Keratinocyte (primary cell): ENCODE results near the gene SIGLEC6. TPM values are rescaled to one million over a fixed set of nuclear protein-coding genes. Genes with fewer than 3 reads are reported as not detected.

ENCODE experiments used
- DNase-seq: peaks from one replicate; pipeline ENCODE4 v3.0.0-alpha.2; 2011; ENCODE audit warnings: low read depth, missing footprints, low spot score
- FAIRE-seq: peaks from 2 replicates; lab custom pipeline; 2011; peaks lifted over from hg19 to GRCh38; lab: Jason Lieb, UNC
- H2AFZ ChIP-seq: 2 replicates; pipeline ENCODE4 v1.6.0; 2012; ENCODE audit warnings: low read length, control low read depth, inconsistent platforms; ENCODE audit not compliant: control insufficient read depth
- H3K27ac ChIP-seq: 2 replicates; pipeline ENCODE4 v1.5.1; 2011; ENCODE audit warnings: low read length; ENCODE audit not compliant: control insufficient read depth, insufficient read depth
- H3K27me3 ChIP-seq: 3 replicates; pipeline ENCODE4 v1.6.0; 2011; ENCODE audit warnings: low read length; ENCODE audit not compliant: control insufficient read depth, insufficient read depth; ENCODE audit errors: extremely low read depth
- H3K36me3 ChIP-seq, 2 experiments: 2 replicates in 1 of 2; 3 replicates in 1 of 2; pipeline ENCODE4 v1.5.1; 2011; ENCODE audit warnings: low read length in 2 of 2, mild to moderate bottlenecking in 1 of 2; ENCODE audit not compliant: control insufficient read depth in 2 of 2, insufficient read depth in 2 of 2; ENCODE audit errors: extremely low read depth in 1 of 2
- H3K4me1 ChIP-seq: 3 replicates; pipeline ENCODE4 v1.5.1; 2011; ENCODE audit warnings: low read length; ENCODE audit not compliant: control insufficient read depth, insufficient read depth; ENCODE audit errors: extremely low read depth
- H3K4me2 ChIP-seq: 3 replicates; pipeline ENCODE4 v1.6.0; 2011; ENCODE audit warnings: low read depth, low read length; ENCODE audit not compliant: control insufficient read depth, insufficient read depth; ENCODE audit errors: extremely low read depth
- H3K4me3 ChIP-seq, 3 experiments: fragments of 200-600 bp in 1 of 3; sonication (generic) in 1 of 3; 2 replicates in 2 of 3; 3 replicates in 1 of 3; pipeline ENCODE4 v1.5.1; 2011 to 2016; ENCODE audit warnings: low read length in 3 of 3, mild to moderate bottlenecking in 3 of 3, control low read depth in 2 of 3, inconsistent platforms in 1 of 3, low read depth in 1 of 3, mixed read lengths in 1 of 3, mixed run types in 1 of 3, moderate library complexity in 1 of 3; ENCODE audit not compliant: control insufficient read depth in 2 of 3, insufficient read depth in 2 of 3; ENCODE audit errors: extremely low read depth in 1 of 3
- H3K79me2 ChIP-seq: 2 replicates; pipeline ENCODE4 v1.6.0; 2012; ENCODE audit warnings: low read length; ENCODE audit not compliant: control insufficient read depth, insufficient read depth
- H3K9ac ChIP-seq: 3 replicates; pipeline ENCODE4 v1.6.0; 2011; ENCODE audit warnings: low read length; ENCODE audit not compliant: control insufficient read depth, insufficient read depth; ENCODE audit errors: extremely low read depth
- H3K9me1 ChIP-seq: 3 replicates; pipeline ENCODE4 v1.6.0; 2011; ENCODE audit warnings: low read length; ENCODE audit not compliant: control insufficient read depth, insufficient read depth; ENCODE audit errors: extremely low read depth
- H3K9me3 ChIP-seq: 2 replicates; pipeline ENCODE4 v1.5.1; 2012; ENCODE audit warnings: low read depth, low read length; ENCODE audit not compliant: control insufficient read depth
- H4K20me1 ChIP-seq: 3 replicates; pipeline ENCODE4 v1.6.0; 2011; ENCODE audit warnings: low read length; ENCODE audit not compliant: control insufficient read depth, insufficient read depth; ENCODE audit errors: extremely low read depth
- EZH2 ChIP-seq: IDR thresholded peaks from one replicate; pipeline ENCODE4 v1.6.1; 2012; ENCODE audit warnings: inconsistent platforms, mild to moderate bottlenecking, low read length, moderate library complexity
- dilution Hi-C: fragments of 300-500 bp; cut with MboI; formaldehyde crosslinking; loops from one replicate; pipeline ENCODE4 v1.7.0; 2020; ENCODE audit warnings: low sequenced_read_pairs; ENCODE audit not compliant: extremely low pct_ligation_motif_present
- polyA plus RNA-seq, 5 experiments: library from polyadenylated mRNA; depleted of rRNA in 3 of 5; stranded (reverse) in 3 of 5; stranded (forward) in 1 of 5; unstranded in 1 of 5; fragments of >200 nt; gene quantifications; 1 replicate in 1 of 5; 2 replicates in 3 of 5; 3 replicates in 1 of 5; pipeline versions ENCODE4 v1.2.1 to v1.2.3, GENCODE V29; 2011 to 2012; ENCODE audit warnings: missing spikeins in 2 of 5, low read depth in 1 of 5, low replicate concordance in 1 of 5
- TF ChIP-seq, protein P1 (sequence below), 3 experiments: IDR thresholded peaks in 1 of 3; conservative IDR thresholded peaks in 1 of 3; optimal IDR thresholded peaks in 1 of 3; 2 replicates in 2 of 3; 3 replicates in 1 of 3; pipeline versions ENCODE3 to v1.5.1; 2011; ENCODE audit warnings: low read length in 3 of 3, mild to moderate bottlenecking in 3 of 3, moderate library complexity in 2 of 3, control low read depth in 1 of 3, inconsistent platforms in 1 of 3; ENCODE audit not compliant: insufficient read depth in 2 of 3; ENCODE audit errors: extremely low read depth in 1 of 3

SIGLEC6 gene
- polyA plus RNA-seq, 1 donor (not counting 4 experiments of a cell fraction or from before 2014, with no cell fraction given), result not detected

GRCh38 chr19:51471527-51471926, 59.9 kb downstream of the SIGLEC6 start:
- no peak for FAIRE-seq

DNA sequence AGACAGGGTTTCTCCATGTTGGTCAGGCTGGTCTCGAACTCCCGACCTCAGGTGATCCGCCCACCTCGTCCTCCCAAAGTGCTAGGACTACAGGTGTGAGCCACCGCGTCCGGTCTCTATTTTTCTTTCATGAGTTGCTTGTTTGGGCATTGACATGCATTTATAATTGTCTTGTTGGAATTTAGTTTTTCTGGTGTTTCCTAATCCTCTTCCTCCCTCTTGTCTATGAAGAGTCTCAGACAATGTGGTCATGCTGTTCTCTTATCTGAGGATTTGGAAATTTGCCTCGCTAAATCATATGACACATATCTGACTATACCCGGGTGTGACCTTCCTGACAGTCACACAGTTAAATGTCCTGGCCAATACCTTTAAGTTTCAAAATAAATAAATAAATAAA, 60.5 kb downstream of the SIGLEC6 start:
- FAIRE-seq (no peak), DNase-seq (no peak)
- dilution Hi-C loops, result no loop called here
- Histone ChIP-seq H4K20me1 (no peaks in the 10 kb centered on the region), H3K9ac (no peak overlapping the region), H3K79me2 (no peaks in the 10 kb centered on the region), H3K27me3 (no peaks in the 10 kb centered on the region), H3K36me3 (no peaks in the 10 kb centered on the region), H3K27ac (no peak overlapping the region), H3K4me2 (no peak overlapping the region), H3K4me1 (peaks cover 3% of the 10 kb centered on the region), H3K9me3 (no peaks in the 10 kb centered on the region), H2AFZ (no peak overlapping the region), H3K9me1 (no peaks in the 10 kb centered on the region), H3K4me3 (no peak overlapping the region)
- TF ChIP-seq, protein P1, sequence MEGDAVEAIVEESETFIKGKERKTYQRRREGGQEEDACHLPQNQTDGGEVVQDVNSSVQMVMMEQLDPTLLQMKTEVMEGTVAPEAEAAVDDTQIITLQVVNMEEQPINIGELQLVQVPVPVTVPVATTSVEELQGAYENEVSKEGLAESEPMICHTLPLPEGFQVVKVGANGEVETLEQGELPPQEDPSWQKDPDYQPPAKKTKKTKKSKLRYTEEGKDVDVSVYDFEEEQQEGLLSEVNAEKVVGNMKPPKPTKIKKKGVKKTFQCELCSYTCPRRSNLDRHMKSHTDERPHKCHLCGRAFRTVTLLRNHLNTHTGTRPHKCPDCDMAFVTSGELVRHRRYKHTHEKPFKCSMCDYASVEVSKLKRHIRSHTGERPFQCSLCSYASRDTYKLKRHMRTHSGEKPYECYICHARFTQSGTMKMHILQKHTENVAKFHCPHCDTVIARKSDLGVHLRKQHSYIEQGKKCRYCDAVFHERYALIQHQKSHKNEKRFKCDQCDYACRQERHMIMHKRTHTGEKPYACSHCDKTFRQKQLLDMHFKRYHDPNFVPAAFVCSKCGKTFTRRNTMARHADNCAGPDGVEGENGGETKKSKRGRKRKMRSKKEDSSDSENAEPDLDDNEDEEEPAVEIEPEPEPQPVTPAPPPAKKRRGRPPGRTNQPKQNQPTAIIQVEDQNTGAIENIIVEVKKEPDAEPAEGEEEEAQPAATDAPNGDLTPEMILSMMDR (optimal IDR thresholded peaks at IDR 0.05 in 1 of 3, IDR thresholded peaks at IDR 0.05 in 1 of 3, conservative IDR thresholded peaks at IDR 0.05 in 1 of 3; ENCODE audit: extremely low read depth in 1 of 3, insufficient read depth in 2 of 3, low read length in 3 of 3), result no peak
- TF ChIP-seq EZH2, result no peak

More at GRCh38 chr19:51471527-51471926, 59.9 kb downstream of the SIGLEC6 start:
- Histone ChIP-seq H3K79me2 (no peaks in the 10 kb centered on the region), H3K4me2 (no peak overlapping the region), H3K27me3 (no peaks in the 10 kb centered on the region), H3K27ac (no peak overlapping the region), H3K4me3 (no peak overlapping the region), H3K9ac (no peak overlapping the region), H3K9me1 (no peaks in the 10 kb centered on the region), H3K36me3 (no peaks in the 10 kb centered on the region), H3K9me3 (no peaks in the 10 kb centered on the region), H3K4me1 (peaks cover 3% of the 10 kb centered on the region), H4K20me1 (no peaks in the 10 kb centered on the region), H2AFZ (no peak overlapping the region)
- dilution Hi-C loops, result no loop called here
- TF ChIP-seq, protein P1 (optimal IDR thresholded peaks at IDR 0.05 in 1 of 3, IDR thresholded peaks at IDR 0.05 in 1 of 3, conservative IDR thresholded peaks at IDR 0.05 in 1 of 3; ENCODE audit: extremely low read depth in 1 of 3, insufficient read depth in 2 of 3, low read length in 3 of 3), result no peak
- no peak for TF ChIP-seq EZH2
- no peak for DNase-seq
